ENCODE results near the gene CCIN.

GRCh38 chr9:36149197-36149596 is 20.0 kb upstream of the CCIN start:
- TF ChIP-seq CTCF (IDR thresholded peaks at IDR 0.05) (no peak), ZFX (IDR thresholded peaks at IDR 0.05; ENCODE audit: borderline replicate concordance) (no peak)

All from 22Rv1 (cell line).